ENCODE data around the gene SYTL3.
A peak's percentile ranks its signal among the peaks of the same experiment; 100 is the strongest.
"Not testable (repeated sequence)": the region's sequence is repeated elsewhere in the genome, so short reads cannot be mapped to it uniquely, and the experiment has no call there.

Gene SYTL3

DNA sequence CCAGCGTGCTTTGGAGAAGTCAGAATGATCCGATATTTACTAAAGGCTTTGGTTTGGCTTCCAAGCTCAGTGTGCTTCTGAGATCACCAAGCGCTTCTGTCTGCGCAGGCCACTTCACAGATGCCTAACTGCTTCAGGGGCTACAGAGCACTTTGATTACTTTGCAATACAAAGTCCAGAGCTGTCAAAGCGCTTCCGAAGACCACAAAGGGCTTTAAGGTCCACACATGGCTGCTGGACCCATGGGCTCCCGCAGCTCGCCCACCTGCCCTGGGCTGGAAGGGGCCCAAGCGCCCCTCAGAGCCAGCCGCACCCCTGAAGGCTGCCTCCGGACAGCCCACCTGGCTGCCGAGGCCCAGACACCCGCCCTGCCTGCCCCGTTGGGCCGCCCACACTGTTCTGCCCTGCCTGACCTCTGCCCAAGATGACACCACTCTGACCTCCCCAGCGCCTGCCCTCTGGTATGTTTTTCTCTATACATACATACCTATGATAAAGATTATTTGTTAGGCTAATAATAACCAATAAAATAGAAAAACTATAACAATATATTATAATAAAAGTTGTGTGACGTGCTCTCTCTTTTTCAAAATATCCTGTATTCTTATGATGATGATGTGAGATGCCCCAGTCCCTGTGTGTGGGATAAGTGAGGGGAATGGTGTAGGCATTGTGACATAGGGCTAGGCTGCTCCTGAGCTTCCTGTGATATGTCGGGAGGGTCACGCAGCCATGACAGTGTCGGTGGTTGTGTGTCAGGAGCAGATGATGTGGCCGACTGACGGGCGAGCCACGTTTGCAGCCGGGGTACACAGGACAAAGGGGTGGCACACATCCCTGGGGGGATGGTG is 27.9 kb upstream of the SYTL3 start:
- peak; percentile 91 for DNase-seq (ENCODE audit: low spot score)

DNA sequence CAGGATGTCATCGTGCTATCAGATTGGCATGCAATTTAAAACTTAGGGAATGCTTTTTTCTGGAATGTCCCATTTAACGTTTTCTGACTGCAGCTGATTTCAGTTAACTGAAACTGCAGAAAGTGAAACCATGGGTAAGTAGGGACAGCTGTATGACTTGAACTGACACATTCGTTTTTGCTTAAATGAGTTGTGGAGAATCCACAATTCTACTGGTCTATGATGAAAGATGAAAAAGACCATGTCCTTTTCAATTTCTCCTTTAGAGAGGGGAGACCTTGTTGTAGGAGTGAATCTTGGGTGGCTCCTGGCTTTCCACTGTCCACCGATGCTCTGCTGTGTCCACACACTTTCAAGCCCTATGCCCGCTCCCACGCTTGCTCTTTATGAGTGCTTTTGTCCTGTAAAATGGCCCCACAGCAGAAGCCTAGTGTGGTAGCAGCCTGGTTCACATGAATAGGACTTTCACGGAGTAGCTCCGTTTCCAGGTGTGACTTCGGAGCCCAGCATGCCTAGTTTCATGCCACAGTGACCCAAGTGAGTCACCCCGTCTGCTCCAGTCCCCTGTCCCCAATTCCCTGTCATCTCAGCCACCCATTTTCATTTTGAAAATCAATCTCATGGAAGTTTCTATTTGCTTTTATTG is 27.2 kb upstream of the SYTL3 start:
- DNase-seq (ENCODE audit: low spot score): no peak

DNA sequence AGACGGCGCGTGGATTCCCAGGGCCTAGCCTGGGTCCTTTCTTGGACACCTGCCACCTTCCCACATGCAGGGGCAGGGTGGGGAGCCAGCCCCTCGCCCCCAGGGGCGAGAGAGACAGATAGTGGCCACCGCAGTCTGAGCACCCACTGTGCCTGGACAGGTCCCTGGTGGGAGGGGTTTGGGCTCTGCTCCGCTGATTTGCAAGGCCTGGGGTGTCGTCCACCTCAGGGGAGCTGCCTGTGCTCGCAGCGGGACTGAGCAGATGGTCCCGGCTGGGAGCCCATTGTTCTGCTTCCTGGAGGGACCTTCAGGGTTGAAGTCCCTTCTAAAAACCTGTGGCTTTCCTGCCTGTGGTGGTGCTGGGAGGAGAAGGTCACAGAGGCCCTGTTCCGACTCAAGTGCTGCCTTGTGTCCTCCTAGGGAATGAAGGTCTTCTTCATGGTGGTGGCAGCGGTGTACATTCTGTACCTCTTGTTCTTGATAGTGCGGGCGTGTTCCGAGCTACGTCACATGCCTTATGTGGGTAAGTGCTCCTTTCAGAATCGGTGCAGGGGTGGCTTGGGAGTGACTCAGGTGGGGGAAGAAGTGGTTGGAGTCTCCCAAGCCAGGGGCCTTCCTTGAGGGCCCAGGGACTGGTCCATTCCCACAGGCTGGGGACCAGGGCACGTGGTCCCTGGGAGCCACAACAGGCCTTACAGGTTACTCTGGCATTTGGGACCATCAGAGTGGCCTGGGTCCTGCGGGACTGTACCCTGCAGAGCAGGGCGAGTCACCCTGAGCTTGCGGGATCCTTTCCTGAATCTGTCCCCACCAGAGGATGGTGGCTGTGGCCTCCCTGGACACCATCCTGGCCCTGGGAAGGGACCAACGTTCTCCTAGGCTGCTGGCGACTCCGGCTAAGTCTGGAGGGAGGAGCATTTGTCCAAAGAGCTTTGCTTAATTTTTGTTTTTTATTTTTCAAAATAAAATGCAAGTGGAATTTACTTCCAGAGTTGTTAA is 24.9 kb upstream of the SYTL3 start:
- DNase-seq (ENCODE audit: low spot score): no peak

DNA sequence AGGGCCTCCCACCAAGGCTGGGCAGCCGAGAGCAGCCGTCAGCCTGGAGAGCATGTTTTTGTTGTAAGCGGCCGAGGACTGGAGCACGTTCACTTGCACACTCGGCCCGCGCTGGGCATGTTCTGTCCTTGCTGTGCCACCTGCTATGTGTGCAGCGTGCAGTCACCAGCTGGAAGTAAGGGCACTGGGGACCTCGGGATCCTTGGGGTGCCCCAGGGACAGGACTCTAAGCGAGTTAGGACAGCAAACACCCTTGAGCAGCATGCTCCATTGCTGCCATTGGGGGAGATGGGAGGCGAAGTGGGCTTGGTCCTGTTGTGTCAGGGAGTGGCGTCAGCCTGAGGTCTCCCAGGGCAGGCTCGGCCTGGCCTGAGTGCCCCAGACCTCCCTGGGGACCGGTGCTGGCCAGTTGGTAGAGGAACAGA is 24.0 kb upstream of the SYTL3 start:
- DNase-seq (ENCODE audit: low spot score): no peak

DNA sequence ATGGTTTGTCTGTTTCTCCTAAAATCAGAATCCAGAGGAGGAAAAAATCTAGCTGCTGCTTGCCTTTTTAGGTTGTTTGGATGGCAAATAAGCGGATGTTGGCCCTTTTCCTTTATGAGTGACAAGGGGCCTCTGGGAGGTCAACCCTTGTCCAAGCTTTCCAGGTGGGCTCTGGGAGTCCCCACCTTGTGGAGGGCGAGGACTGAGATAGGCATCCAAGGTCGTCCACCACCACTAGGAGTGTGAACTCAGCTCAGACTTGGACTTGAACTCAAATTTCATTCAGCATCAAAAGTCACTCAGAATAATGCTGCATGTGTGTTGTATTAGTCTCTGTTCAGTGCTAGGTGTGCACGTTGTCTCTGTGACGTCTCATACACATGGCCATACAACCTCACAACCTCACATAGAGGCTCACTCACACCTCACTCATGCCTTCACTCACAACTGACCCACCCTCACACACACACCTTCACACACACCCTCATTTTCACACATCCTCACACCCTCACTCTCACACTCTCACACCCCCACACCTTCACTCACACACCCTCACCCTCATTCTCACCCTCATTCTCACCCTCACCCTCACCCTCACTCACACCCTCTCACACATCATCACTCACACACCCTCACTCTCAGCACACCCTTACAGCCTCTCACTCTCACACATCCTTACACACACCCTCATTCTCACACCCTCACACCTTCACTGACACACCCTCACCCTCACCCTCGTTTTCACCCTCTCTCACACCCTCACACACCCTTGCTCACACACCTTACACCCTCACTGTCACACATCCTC is 23.3 kb upstream of the SYTL3 start:
- no peak for DNase-seq (ENCODE audit: low spot score)

DNA sequence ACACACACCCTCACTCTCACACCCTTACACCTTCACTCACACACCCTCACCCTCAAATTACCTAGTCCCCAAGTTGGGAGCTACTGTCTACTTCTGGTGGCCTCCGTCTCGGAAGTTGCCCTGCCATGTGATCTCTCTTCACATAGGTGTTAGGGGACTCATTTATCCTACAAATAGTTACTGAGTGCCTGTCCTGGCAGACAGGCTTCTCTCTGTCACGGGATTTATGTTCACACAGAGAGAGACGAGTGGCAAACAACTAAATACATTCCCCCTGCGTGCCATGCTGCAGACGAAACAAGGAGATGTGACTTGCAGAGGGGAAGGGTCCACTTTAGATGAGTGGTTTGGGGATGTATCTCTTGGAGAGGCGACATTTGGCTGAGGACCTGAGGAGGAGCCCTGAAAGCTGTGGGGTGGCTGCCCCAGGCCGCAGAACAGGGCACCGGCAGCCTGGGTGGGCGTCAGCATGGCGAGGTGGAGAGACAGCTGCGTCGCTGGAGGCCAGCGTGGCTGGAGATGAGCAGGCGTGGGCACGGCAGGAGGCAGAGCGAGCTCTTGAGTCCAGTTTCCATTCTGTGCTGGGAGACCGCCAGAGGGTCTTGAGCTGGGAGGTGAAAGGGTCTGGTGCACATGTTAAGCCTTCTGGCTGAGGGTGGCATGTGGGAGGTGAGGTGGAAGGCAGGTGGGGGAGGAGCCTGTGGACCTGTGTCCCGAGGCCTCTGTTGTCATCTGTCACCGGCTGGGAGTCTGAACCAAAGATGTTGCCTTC is 22.5 kb upstream of the SYTL3 start:
- DNase-seq (ENCODE audit: low spot score): no peak

DNA sequence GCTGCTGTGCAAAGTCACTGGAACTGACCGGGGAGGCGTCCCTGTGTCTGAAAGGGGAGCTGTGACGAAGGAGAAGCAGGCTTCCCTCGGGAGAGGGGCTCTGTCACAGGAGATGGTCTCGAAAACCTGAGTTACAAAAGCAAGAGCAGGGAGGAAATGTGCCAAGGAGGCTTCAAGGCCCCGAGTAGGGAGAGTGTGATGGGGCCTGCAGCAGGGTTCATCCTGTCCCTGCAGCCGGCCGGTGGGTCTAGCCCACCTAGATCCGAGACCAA is 22.0 kb upstream of the SYTL3 start:
- no peak for DNase-seq (ENCODE audit: low spot score)

DNA sequence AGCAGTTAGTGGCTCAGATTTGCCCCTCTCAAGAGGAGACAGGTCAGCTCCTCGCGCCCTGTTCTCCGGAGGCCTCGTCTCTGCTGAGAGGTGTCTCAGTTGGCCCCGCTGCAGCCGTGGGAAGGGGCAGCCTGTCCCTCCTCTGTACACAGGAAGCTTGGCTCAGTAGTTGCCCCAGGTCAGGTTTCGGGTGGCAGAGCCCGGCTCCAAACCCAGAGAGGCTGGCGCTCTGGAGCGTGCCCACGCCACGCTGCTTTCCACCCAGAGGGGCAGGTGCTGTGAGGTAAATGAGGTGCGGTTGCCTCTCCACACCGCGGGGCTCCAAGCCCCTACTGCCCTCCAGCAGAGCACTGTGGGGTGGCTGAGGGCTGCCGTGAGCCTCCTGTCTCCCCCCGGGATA is 21.3 kb upstream of the SYTL3 start:
- no peak for DNase-seq (ENCODE audit: low spot score)

DNA sequence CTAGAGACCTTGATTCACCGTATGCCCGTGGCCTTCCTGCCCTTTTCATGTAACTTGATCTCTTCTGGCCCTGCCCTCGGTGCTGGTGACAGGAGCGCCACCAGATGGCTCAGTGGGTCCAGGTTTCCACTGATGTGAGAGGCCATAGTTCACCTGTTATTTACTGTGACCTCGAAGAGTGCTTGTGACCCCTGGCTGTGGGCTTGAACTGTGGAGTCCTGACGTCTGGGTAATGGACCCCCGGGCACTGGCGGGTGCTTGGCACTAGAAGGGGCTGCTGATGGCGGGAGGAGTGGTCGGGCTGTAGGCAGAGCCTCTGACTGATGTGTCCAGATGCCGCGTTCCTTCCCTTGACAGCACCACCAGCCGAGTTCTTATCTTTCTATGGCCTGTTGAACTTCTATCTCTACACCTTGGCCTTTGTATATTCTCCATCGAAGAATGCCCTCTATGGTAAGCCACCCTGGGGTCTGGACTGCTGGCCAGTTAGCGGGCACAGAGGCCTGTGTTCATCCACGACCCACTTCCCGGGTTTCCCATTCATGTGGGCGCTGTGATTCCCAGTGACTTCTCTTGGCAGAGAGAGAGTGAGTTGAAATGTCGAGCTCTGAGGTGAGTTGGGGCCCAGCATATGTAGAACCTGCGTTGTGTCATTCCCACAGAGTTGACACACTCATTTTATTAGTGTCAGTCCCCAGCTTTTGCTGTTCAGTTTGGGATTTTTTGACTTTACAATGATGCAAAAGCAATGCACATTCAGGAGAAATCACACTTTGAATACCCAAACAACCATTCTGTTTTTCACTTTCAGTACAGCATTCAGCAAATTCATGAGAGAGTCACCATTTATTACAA is 20.3 kb upstream of the SYTL3 start:
- DNase-seq (ENCODE audit: low spot score): peak; percentile 61

DNA sequence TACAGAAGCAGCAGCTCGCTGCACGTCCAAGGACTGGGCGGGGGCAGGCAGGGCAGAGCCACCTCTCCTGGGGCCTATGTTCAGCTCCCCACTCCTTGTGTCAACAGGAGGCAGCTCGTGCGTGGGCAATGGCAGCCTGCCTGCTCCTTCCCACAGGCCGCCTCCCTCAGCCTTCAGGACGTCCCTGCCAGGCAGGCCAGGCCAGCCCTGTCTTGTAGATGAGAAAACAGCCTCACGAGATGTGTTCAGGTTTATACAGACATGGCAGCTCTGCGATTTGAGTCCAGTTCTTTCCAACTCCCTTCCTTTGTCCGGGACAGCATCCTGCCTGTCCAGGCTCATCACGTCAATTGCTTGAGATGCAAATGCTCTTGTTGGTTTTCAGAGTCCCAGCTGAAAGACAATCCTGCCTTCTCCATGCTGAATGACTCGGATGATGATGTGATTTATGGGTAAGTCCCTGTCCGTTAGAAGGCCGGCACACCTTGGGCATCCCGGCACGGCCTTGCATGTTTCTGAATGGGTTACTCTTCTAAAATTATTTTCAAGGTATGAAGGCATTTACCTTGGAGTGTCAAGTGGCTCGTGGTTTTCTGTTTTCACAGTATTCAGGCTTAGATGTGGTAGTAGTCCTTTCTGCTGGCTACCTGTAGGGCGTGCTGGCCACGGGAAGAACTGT is 18.8 kb upstream of the SYTL3 start:
- DNase-seq (ENCODE audit: low spot score): no peak

DNA sequence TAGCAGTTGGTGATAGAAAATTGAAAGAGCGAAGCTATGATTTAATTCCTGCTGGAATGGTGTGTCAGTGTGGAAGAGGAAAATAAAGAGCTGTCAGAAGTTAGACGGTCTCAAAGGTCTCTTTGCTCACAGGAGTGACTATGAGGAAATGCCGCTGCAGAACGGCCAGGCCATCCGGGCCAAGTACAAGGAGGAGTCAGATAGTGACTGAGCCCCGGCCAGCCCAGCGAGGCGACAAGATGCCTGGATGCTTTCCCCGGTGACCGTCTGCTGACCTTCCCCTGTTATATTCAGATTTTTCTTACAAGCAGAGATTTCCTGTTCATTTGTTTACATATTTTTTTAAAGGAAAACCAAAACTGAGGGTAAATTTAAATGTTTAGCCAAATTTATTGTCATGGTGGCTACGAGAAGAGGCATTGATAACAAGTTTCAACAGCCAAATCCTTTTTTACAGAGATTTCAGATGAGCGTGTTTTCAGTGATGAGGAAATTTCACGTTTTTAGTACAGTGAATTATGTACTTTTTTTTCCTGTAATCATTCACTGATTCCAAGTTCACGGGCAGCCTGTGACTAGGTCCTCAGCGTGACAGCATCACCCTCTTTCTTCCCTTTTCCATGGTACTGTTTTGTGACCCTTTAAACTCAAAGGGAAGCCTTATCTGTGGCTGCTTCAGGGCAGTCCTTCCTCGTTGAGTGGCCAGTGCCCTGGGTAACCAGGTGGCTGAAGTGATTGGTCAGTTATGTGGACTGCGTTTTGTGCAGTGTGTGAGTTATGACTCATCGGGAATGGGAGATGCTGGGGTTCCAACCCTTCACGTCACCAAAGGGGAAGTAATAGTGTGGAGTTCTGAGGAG is 17.9 kb upstream of the SYTL3 start:
- no peak for DNase-seq (ENCODE audit: low spot score)

DNA sequence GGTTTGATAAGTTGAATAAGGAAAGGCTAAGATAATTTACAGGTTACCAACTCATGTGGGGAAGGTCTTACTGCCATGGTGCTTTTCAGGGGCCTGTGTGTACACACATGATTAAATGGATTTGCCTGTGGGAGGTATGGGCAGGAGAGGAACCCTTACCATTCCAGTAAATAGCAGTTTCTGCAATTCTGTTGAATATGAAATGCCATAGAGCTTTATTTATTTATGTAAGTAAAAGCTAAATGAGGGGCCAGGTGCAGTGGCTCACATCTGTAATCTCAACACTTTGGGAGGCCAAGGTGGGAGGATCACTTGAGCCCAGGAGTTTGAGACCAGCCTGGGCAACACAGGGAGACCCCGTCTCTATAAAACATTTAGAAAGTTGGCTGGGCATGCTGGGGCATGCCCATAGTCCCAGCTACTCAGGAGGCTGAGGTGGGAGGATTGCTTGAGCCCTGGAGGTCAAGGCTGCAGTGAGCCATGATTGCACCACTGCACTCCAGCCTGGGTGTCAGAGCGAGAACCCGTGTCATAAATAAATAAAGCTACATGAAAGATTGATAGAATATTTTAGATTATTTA is 17.2 kb upstream of the SYTL3 start:
- not testable (repeated sequence) for DNase-seq (ENCODE audit: low spot score)

DNA sequence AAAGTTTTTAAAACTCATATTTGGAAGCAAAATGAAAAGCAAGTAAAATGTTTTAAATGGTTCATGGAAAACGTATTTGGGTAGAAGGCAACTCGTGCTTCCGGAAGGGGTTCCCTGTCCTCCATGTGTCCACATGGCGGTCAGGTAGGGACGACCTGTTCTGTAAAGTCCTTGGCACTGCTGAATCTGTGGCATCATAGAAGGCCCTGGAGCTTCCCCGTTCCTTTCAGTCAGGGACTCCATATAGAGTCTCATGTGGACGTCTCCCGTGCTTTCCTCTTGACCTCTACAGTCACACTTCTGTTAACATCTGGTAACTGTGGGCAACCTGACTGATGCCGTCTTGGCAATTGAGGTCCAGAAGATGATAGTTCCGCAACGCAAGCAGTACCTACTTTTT is 16.7 kb upstream of the SYTL3 start:
- DNase-seq (ENCODE audit: low spot score): no peak

DNA sequence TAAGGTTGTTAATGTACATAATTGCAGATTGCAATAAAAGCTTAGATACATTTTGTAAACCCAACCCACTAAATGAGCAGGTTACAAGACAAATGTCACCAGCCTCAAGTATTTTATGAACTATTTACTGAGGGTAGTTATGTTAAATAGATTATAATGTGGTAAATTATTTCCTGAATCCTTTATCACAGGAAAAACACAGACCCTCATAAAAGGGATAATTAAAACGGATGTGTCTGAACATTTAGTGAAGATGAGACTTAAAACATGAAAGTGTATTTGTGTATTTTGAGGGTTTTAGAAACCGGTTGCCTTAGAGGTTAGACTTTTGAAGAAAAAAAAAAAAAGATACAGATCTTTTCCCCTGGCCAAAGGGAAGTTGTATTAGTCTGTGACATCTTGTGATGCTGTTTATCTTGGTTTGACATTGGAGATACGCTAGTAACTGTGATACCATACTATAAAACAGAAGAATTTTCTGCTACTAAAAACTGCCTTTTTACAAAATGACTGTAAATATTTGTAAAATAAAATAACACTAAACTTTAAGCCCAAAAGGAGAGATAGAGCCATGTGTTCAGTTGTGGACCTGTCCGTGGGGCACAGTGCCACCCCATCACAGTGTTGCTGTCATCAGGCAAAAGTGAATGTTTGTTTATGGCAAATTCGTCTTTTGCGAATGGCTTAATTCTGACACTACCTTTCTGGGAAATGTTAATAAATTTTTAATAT is 15.0 kb upstream of the SYTL3 start:
- no peak for DNase-seq (ENCODE audit: low spot score)

DNA sequence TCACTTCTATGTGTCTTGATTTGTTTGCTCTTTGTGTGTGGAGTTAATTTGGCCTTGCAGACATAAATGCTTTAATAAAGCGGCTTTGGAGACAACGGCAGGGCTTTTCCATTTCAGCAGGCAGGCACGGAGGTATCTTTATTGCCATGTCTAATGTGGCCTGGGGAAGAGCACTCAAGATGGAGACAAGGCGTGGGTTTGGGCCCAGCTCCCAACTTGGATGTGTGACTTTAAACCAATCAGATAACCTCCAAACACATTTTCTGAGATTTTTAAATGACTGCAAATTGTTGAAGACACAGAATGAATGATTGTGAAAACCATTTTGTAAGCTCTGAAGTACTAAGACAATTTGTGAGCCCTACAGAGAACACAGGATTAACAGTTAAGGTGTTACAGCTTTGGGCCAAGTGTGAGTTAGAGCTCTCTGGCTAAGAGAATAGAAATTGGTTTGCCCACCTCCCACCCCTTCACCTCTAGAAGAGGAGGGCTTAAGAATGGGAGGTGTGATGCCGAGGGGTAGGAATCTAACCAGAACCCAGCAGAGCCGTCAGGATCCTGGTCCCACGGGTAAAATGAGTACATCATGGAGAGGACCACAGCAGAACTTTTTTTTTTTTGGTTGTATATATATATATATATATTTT is 14.3 kb upstream of the SYTL3 start:
- no peak for DNase-seq (ENCODE audit: low spot score)

DNA sequence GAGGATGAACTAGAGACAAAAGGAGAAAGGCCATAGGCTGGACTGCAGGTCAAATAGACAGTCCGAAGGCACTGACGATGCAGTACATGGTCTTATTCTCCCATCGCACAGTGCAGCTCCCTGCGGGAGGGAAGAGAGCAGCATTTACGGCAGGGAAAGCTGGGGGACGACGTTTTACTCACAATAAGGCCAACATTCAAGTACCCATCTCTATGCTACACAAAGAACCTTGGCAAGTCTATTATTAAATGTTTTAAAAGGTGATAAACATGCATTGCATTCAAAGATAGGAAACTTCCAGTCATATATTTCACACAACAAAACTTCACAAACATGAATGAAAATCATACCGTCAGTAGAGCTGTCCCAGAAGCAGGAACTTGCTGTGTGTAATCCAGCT is 13.1 kb upstream of the SYTL3 start:
- no peak for DNase-seq (ENCODE audit: low spot score)
